OCI-LY7 (cell line): Measurements from ENCODE around the gene COL6A2.

ENCODE experiments used
- CTCF ChIP-seq: fragments of 200-600 bp; sonication (generic); conservative IDR thresholded peaks from 2 replicates; pipeline ENCODE4 v1.5.1; 2014; ENCODE audit warnings: mild to moderate bottlenecking, antibody characterized with exemption, low read length, moderate library complexity, mixed read lengths
- EZH2phosphoT487 ChIP-seq: fragments of 200-600 bp; sonication (generic); IDR thresholded peaks from 2 replicates; pipeline ENCODE4 v1.6.1; 2018; ENCODE audit warnings: low read depth, borderline replicate concordance, mild to moderate bottlenecking, mixed run types, antibody characterized with exemption, low read length, moderate library complexity, mixed read lengths

GRCh38 chr21:46082713-46082962 is 15.3 kb upstream of the COL6A2 start:
- TF ChIP-seq CTCF (no peak), EZH2phosphoT487 (no peak)
